ENCODE measurements around the gene APOL1. TPM values are rescaled to one million over a fixed set of nuclear protein-coding genes. Genes with fewer than 3 reads are reported as not detected.
"Not testable (repeated sequence)": the region's sequence is repeated elsewhere in the genome, so short reads cannot be mapped to it uniquely, and the experiment has no call there.

Gene APOL1
- total and polyA plus RNA-seq, 2 of the 13 experiments (the other 11 are each of a cell fraction or from before 2014, with no cell fraction given): 20.3 to 75.0 TPM

- CTCF ChIA-PET (ENCODE audit: low intra/inter-chr PET ratio, low total read pairs); POLR2A ChIA-PET; H4K20me1 ChIP-seq (ENCODE audit: insufficient read depth, low read length); ATAC-seq; H3K4me3 ChIP-seq (replicated peaks in 1 of 3; ENCODE audit: insufficient read depth in 1 of 3, low read depth in 2 of 3, low read length in 3 of 3); H2AFZ ChIP-seq (ENCODE audit: low read length); H3K4me2 ChIP-seq (ENCODE audit: low read depth, low read length); H3K27me3 ChIP-seq (ENCODE audit: control insufficient read depth in 1 of 2, insufficient read depth in 2 of 2, low read length in 2 of 2); DNase-seq (ENCODE audit: low spot score); H3K9ac ChIP-seq (ENCODE audit: insufficient read depth, low read depth, low read length); H3K27ac ChIP-seq (ENCODE audit: extremely low read length, insufficient read depth, low read length); BruUV-seq (replicated peaks); intact Hi-C loops (cut with micrococcal nuclease; ENCODE audit: unreplicated experiment); H3K9me3 ChIP-seq (ENCODE audit: low read length): not testable (repeated sequence)
- 0 out of 2 replicates have a peak, but pooled peaks have one; percentile 18 for TF ChIP-seq STAG1 (CRISPR knock-in tag; IDR thresholded peaks at IDR 0.05)
- Histone ChIP-seq H3K4me1 (ENCODE audit: insufficient read depth, low read length) (peaks cover 87% of the 10 kb centered on the region), H3K36me3 (replicated peaks in 1 of 2; ENCODE audit: control insufficient read depth in 1 of 2, insufficient read depth in 2 of 2, low read length in 2 of 2) (peaks cover 16 to 43% of the 10 kb centered on the region in 2 experiments; a peak in 4 of 5 replicates), H3K79me2 (ENCODE audit: insufficient read depth, low read length) (peaks cover 17% of the 10 kb centered on the region)
- 98% methylated on average over 5 of the region's 5 CpGs for WGBS (ENCODE audit: low lambda C conversion rate)
- in situ Hi-C loops (cut with HindIII; ENCODE audit: extremely low pct_ligation_motif_present, low pct_unique_long_range_greater_than_20kb): loop anchor here (10.0 kb wide), 1 partner anchor 54 kb away; no protein-coding TSS in a partner anchor
- peak; percentile 12 for FAIRE-seq
Observed at GRCh38 chr22:36231051-36231450, 21.9 kb upstream of the APOL1 start.

- WGBS (ENCODE audit: low lambda C conversion rate): 41% methylated on average over 9 of the region's 13 CpGs
- POLR2A ChIA-PET: interaction anchor here (1.0 kb wide), 1 partner anchor 19 kb away, joined by 3 read pairs; no protein-coding TSS in a partner anchor
- intact Hi-C loops (cut with micrococcal nuclease; ENCODE audit: unreplicated experiment) (loop anchor here (2.0 kb wide), 1 partner anchor 46 kb away; no protein-coding TSS in a partner anchor), in situ Hi-C loops (cut with HindIII; ENCODE audit: extremely low pct_ligation_motif_present, low pct_unique_long_range_greater_than_20kb) (loop anchor here (10.0 kb wide), 1 partner anchor 52 kb away; no protein-coding TSS in a partner anchor)
- Histone ChIP-seq H2AFZ (ENCODE audit: low read length) (no peak overlapping the region), H4K20me1 (ENCODE audit: insufficient read depth, low read length) (0 out of 2 replicates have a peak, but pooled peaks cover 4% of the 10 kb centered on the region), H3K27ac (ENCODE audit: extremely low read length, insufficient read depth, low read length) (peak overlapping the region; percentile 62), H3K27me3 (ENCODE audit: control insufficient read depth in 1 of 2, insufficient read depth in 2 of 2, low read length in 2 of 2) (no peaks in the 10 kb centered on the region), H3K9ac (ENCODE audit: insufficient read depth, low read depth, low read length) (peak overlapping the region; percentile 40; the same call in 1 of the 2 replicates), H3K36me3 (replicated peaks in 1 of 2; ENCODE audit: control insufficient read depth in 1 of 2, insufficient read depth in 2 of 2, low read length in 2 of 2) (peaks cover 14 to 48% of the 10 kb centered on the region in 2 experiments; a peak in 4 of 5 replicates), H3K9me3 (ENCODE audit: low read length) (no peaks in the 10 kb centered on the region), H3K4me1 (ENCODE audit: insufficient read depth, low read length) (peaks cover 100% of the 10 kb centered on the region), H3K79me2 (ENCODE audit: insufficient read depth, low read length) (peaks cover 35% of the 10 kb centered on the region), H3K4me2 (ENCODE audit: low read depth, low read length) (peak overlapping the region; percentile 47), H3K4me3 (replicated peaks in 1 of 3; ENCODE audit: insufficient read depth in 1 of 3, low read depth in 2 of 3, low read length in 3 of 3) (peak overlapping the region in 1 of 3 experiments; percentile 9; a peak in 2 of 6 replicates)
- ATAC-seq (peak; percentile 51), FAIRE-seq (no peak), DNase-seq (ENCODE audit: low spot score) (no peak)
- BruUV-seq (replicated peaks): no TSS peak
- CTCF ChIA-PET (ENCODE audit: low intra/inter-chr PET ratio, low total read pairs): no interaction called here
- TF ChIP-seq FOXO1 (CRISPR knock-in tag; IDR thresholded peaks at IDR 0.05) (peak; percentile 43; the same call in 1 of the 2 replicates), ZNF687 (CRISPR knock-in tag; IDR thresholded peaks at IDR 0.05) (peak; percentile 72), SOX6 (IDR thresholded peaks at IDR 0.05) (no peak), SOX6 (CRISPR knock-in tag; IDR thresholded peaks at IDR 0.05) (0 out of 2 replicates have a peak, but pooled peaks have one; percentile 33), HDAC1 (CRISPR knock-in tag; IDR thresholded peaks at IDR 0.05) (peak; percentile 32; the same call in 1 of the 2 replicates), IRF9 (CRISPR knock-in tag; IDR thresholded peaks at IDR 0.05; ENCODE audit: borderline replicate concordance) (0 out of 2 replicates have a peak, but pooled peaks have one; percentile 32), AKAP8 (CRISPR knock-in tag; IDR thresholded peaks at IDR 0.05) (no peak)
Observed at GRCh38 chr22:36232715-36233401, 20.1 kb upstream of the APOL1 start.
